Pancreas (tissue), 10 donors: ENCODE measurements around the gene SYNJ2. TPM values are rescaled to one million over a fixed set of nuclear protein-coding genes. Genes with fewer than 3 reads are reported as not detected.

Experiments used
- ATAC-seq, 4 donors: fragments of 200-7000 bp; cut with Tn5 transposase; one replicate each; pipeline versions ENCODE4 v1.8.0 to v1.9.1; 2020; ENCODE audit warnings: mild to moderate bottlenecking in 4 of 4, moderate library complexity in 4 of 4
- DNase-seq, 6 donors: peaks; one replicate each; pipeline ENCODE4 v3.0.0-alpha.2; 2020
- FAIRE-seq: peaks from 2 replicates; lab custom pipeline; 2012; peaks lifted over from hg19 to GRCh38; lab: Jason Lieb, UNC
- H3K27ac ChIP-seq, 4 donors: fragments of 200-600 bp; sonication (generic); 1 replicate in 3 of 4; 2 replicates in 1 of 4; pipeline versions ENCODE4 v1.5.0 to v1.8.0; 2020
- H3K27me3 ChIP-seq, 4 donors: fragments of 200-600 bp; one replicate each; pipeline ENCODE4 v1.8.0; 2021
- H3K36me3 ChIP-seq, 3 donors: fragments of 200-600 bp; sonication (generic) in 1 of 3; one replicate each; pipeline versions ENCODE4 v1.5.0 to v1.8.0; 2020 to 2021
- H3K4me1 ChIP-seq, 3 donors: fragments of 200-600 bp; one replicate each; pipeline ENCODE4 v1.8.0; 2021
- H3K4me3 ChIP-seq, 4 donors: fragments of 200-600 bp; sonication (generic) in 2 of 4; one replicate each; pipeline versions ENCODE4 v1.5.0 to v1.8.0; 2020 to 2021
- H3K9me3 ChIP-seq, 4 donors: fragments of 200-600 bp; one replicate each; pipeline ENCODE4 v1.8.0; 2021
- CTCF ChIP-seq, 4 donors: fragments of 200-600 bp; sonication (generic) in 3 of 4; IDR thresholded peaks; one replicate each; pipeline versions ENCODE4 v1.5.0 to v1.8.0; 2021; ENCODE audit warnings: antibody characterized with exemption in 4 of 4
- WGBS, 2 donors: extraction: QIAGEN DNeasy Blood & Tissue Kit; methylation state at CpG; one replicate each; pipeline ENCODE4 v1.1.7; 2013; 5-methylcytosine and 5-hydroxymethylcytosine counted together
- intact Hi-C, 3 donors: fragments of 100-400 bp; cut with DNase I; formaldehyde crosslinking; loops; one replicate each; pipeline versions ENCODE4 v1.11.1 to v1.14.2; 2022
- polyA plus RNA-seq, 2 donors: library from polyadenylated mRNA; stranded (reverse); fragments of 200-250 nt; gene quantifications; one replicate each; pipeline ENCODE4 v1.2.3, GENCODE V29; 2013
- total RNA-seq, 6 donors: library from RNA; stranded (reverse); fragmentation: NEBNext Ultra II Directional in 4 of 6; extraction: Animal tissue kit (Norgen Biotek cat#: 25700) in 4 of 6; gene quantifications; one replicate each; pipeline versions ENCODE4 v1.2.1 to v1.2.4, GENCODE V29; 2021 to 2023
- donor health status: healthy with polysubstance abuse.
- donor health status: DM: no; HTN: no; CAD: no; lungs with moderate emphysema.
- donor health status: DM: no; HTN: no; CAD: no.
- donor health status: control.
- donor health status: control.
- donor health status: Bipolar disorder and iron deficiency.
- donor health status: DM: yes; HTN: yes; CAD: no.
- donor health status: DM: no; HTN: no; CAD: no.
- donor health status: DM: no; HTN: no; CAD: no.
- donor health status: DM: yes; HTN: yes; CAD: no.

The SYNJ2 gene
- total and polyA plus RNA-seq, 8 donors, result 7.9 to 17.1 (median 9.9) TPM

- no peak overlapping the region for H3K4me3 ChIP-seq
- H3K4me1 ChIP-seq, result peaks cover 6 to 16% (median 11%) of the 10 kb centered on the region in 3 donors
- no peak for TF ChIP-seq CTCF (IDR thresholded peaks at IDR 0.05)
- no peaks in the 10 kb centered on the region for H3K27me3 ChIP-seq
- peak overlapping the region in 1 of 4 donors; percentile 19 for H3K27ac ChIP-seq
- peak in 2 of 4 donors; percentile 4 to 15 for ATAC-seq
- no peaks in the 10 kb centered on the region for H3K36me3 ChIP-seq
- H3K9me3 ChIP-seq, result no peaks in the 10 kb centered on the region
- DNase-seq, result no peak
- no peak for FAIRE-seq
- intact Hi-C loops, result no loop called here
- WGBS, 2 donors, result 90 to 94% methylated on average over 21 of the region's 21 CpGs
These were observed 75.7 kb downstream of the SYNJ2 start for GRCh38 chr6:158057213-158057987.

- intact Hi-C loops, result no loop called here
- Histone ChIP-seq H3K36me3 (no peaks in the 10 kb centered on the region), H3K27me3 (no peaks in the 10 kb centered on the region), H3K9me3 (no peaks in the 10 kb centered on the region), H3K4me1 (peaks cover 6 to 16% (median 11%) of the 10 kb centered on the region in 3 donors), H3K4me3 (no peak overlapping the region), H3K27ac (no peak overlapping the region)
- no peak for TF ChIP-seq CTCF (IDR thresholded peaks at IDR 0.05)
- FAIRE-seq, result no peak
- no peak for ATAC-seq
- 42 to 44% methylated on average over 1 of the region's 1 CpG for WGBS, 2 donors
- DNase-seq, result no peak
These were observed 76.5 kb downstream of the SYNJ2 start for GRCh38 chr6:158058171-158058651.

- H3K27ac ChIP-seq, result peak overlapping the region in 3 of 4 donors; percentile 83 to 93 (median 89)
- intact Hi-C loops, result no loop called here
- DNase-seq, result no peak
- no peak for TF ChIP-seq CTCF (IDR thresholded peaks at IDR 0.05)
- no peak for ATAC-seq
- H3K9me3 ChIP-seq, result no peaks in the 10 kb centered on the region
- 97 to 98% methylated on average over 13 of the region's 13 CpGs for WGBS, 2 donors
- FAIRE-seq, result no peak
- no peak overlapping the region for H3K4me3 ChIP-seq
- peaks cover 0 to 3% (median 0%) of the 10 kb centered on the region in 3 donors for H3K36me3 ChIP-seq
- H3K4me1 ChIP-seq, result peaks cover 6 to 16% (median 11%) of the 10 kb centered on the region in 3 donors
- no peaks in the 10 kb centered on the region for H3K27me3 ChIP-seq
These were observed 77.4 kb downstream of the SYNJ2 start for GRCh38 chr6:158059108-158059507.

GRCh38 chr6:158060455-158061360 is 79.0 kb downstream of the SYNJ2 start:
- H3K36me3 ChIP-seq, result peaks cover 3 to 8% (median 4%) of the 10 kb centered on the region in 3 donors
- H3K9me3 ChIP-seq, result no peaks in the 10 kb centered on the region
- FAIRE-seq, result no peak
- H3K4me1 ChIP-seq, result peaks cover 6 to 16% (median 11%) of the 10 kb centered on the region in 3 donors
- TF ChIP-seq CTCF (IDR thresholded peaks at IDR 0.05), result no peak
- intact Hi-C loops, result loop anchor here in 2 of 3 donors (10.0 kb wide), 3 partner anchors 66 to 306 kb away; no protein-coding TSS in a partner anchor
- peak; percentile 69 to 92 (median 82) for DNase-seq
- WGBS, 2 donors, result 59 to 65% methylated on average over 11 of the region's 11 CpGs
- no peaks in the 10 kb centered on the region for H3K27me3 ChIP-seq
- ATAC-seq, result peak; percentile 84 to 89 (median 86)
- H3K27ac ChIP-seq, result peak overlapping the region; percentile 71 to 93 (median 86)
- no peak overlapping the region for H3K4me3 ChIP-seq
